Neural cell (in vitro differentiated cells): ENCODE measurements around the gene PACS2. TPM values are rescaled to one million over a fixed set of nuclear protein-coding genes. Genes with fewer than 3 reads are reported as not detected.
"Not testable (repeated sequence)": the region's sequence is repeated elsewhere in the genome, so short reads cannot be mapped to it uniquely, and the experiment has no call there.

Experiments
- H2AFZ ChIP-seq: fragments of 200-600, 300-800 bp; sonication (generic), shearing (Covaris generic); 2 replicates; pipeline ENCODE4 v1.6.0; 2014; ENCODE audit warnings: low read depth, mild to moderate bottlenecking, antibody characterized with exemption, low read length, moderate library complexity
- H3F3A ChIP-seq: fragments of 200-600 bp; shearing (Covaris generic); 2 replicates; pipeline ENCODE4 v1.6.1; 2016; ENCODE audit warnings: mild to moderate bottlenecking, moderate library complexity, mixed read lengths, antibody characterized with exemption, low read length; ENCODE audit not compliant: insufficient read depth, poor library complexity, severe bottlenecking
- H3K27ac ChIP-seq: fragments of 200-600, 300-800 bp; sonication (generic), shearing (Covaris generic); 2 replicates; pipeline ENCODE4 v1.5.1; 2014; ENCODE audit warnings: mild to moderate bottlenecking, low read length, moderate library complexity
- H3K27me3 ChIP-seq: fragments of 300-800, 200-600 bp; sonication (generic), shearing (Covaris generic); 2 replicates; pipeline ENCODE4 v1.6.0; 2014; ENCODE audit warnings: mild to moderate bottlenecking, low read depth, low read length, moderate library complexity; ENCODE audit not compliant: insufficient read depth
- H3K36me3 ChIP-seq: fragments of 300-800, 200-600 bp; sonication (generic), shearing (Covaris generic); 2 replicates; pipeline ENCODE4 v1.5.1; 2014; ENCODE audit warnings: mild to moderate bottlenecking, antibody characterized with exemption, low read length, moderate library complexity; ENCODE audit not compliant: insufficient read depth
- H3K4me2 ChIP-seq: fragments of 300-800, 200-600 bp; sonication (generic), shearing (Covaris generic); 2 replicates; pipeline ENCODE4 v1.6.0; 2014; ENCODE audit warnings: mild to moderate bottlenecking, low read length
- H3K4me3 ChIP-seq: fragments of 300-800, 200-600 bp; sonication (generic), shearing (Covaris generic); 2 replicates; pipeline ENCODE4 v1.5.1; 2014; ENCODE audit warnings: mild to moderate bottlenecking, low read length, moderate library complexity
- H3K79me2 ChIP-seq: fragments of 200-600 bp; shearing (Covaris generic); replicated peaks from 2 replicates; pipeline ENCODE4 v1.6.0; 2014; ENCODE audit warnings: mild to moderate bottlenecking, low read length, moderate library complexity; ENCODE audit not compliant: insufficient read depth
- H3K9ac ChIP-seq: fragments of 300-800, 200-600 bp; sonication (generic), shearing (Covaris generic); 2 replicates; pipeline ENCODE4 v1.6.1; 2016; ENCODE audit warnings: mild to moderate bottlenecking, low read length, mixed read lengths
- H3K9me2 ChIP-seq: fragments of 200-600 bp; shearing (Covaris generic); 2 replicates; pipeline ENCODE4 v1.6.1; 2016; ENCODE audit warnings: mild to moderate bottlenecking, low read length, mixed read lengths; ENCODE audit not compliant: insufficient read depth
- H3K9me3 ChIP-seq: fragments of 200-600, 300-800 bp; sonication (generic), shearing (Covaris generic); 2 replicates; pipeline ENCODE4 v1.6.1; 2016; ENCODE audit warnings: mild to moderate bottlenecking, mixed run types, low read length, moderate library complexity, mixed read lengths
- H4K20me1 ChIP-seq: fragments of 200-600 bp; shearing (Covaris generic); 2 replicates; pipeline ENCODE4 v1.6.1; 2016; ENCODE audit warnings: mild to moderate bottlenecking, mixed run types; ENCODE audit not compliant: insufficient read depth
- EP300 ChIP-seq: fragments of 450-650 bp; conservative IDR thresholded peaks from 2 replicates; pipeline ENCODE4 v1.6.1; 2014; ENCODE audit warnings: antibody characterized with exemption, mild to moderate bottlenecking, moderate library complexity; ENCODE audit not compliant: poor library complexity, severe bottlenecking
- EZH2 ChIP-seq: fragments of 200-600, 300-800 bp; shearing (Covaris generic), sonication (generic); IDR thresholded peaks from 2 replicates; pipeline ENCODE4 v1.6.1; 2014; ENCODE audit warnings: antibody characterized with exemption, low read length, borderline replicate concordance, mild to moderate bottlenecking; ENCODE audit not compliant: insufficient read depth, poor library complexity, severe bottlenecking
- MXI1 ChIP-seq: fragments of 450-650 bp; conservative IDR thresholded peaks from 2 replicates; pipeline ENCODE4 v1.6.1; 2014; ENCODE audit warnings: antibody characterized with exemption, mild to moderate bottlenecking; ENCODE audit not compliant: poor library complexity, severe bottlenecking
- POLR2AphosphoS5 ChIP-seq: IDR thresholded peaks from 2 replicates; pipeline ENCODE4 v1.6.1; 2012
- RAD21 ChIP-seq: fragments of 450-650 bp; conservative IDR thresholded peaks from 2 replicates; pipeline ENCODE4 v1.6.1; 2014; ENCODE audit warnings: antibody characterized with exemption, mild to moderate bottlenecking, moderate library complexity
- SMC3 ChIP-seq: fragments of 450-650 bp; conservative IDR thresholded peaks from 2 replicates; pipeline ENCODE4 v1.6.1; 2014; ENCODE audit warnings: antibody characterized with exemption, mild to moderate bottlenecking, moderate library complexity; ENCODE audit not compliant: poor library complexity
- TAF1 ChIP-seq: IDR thresholded peaks from 2 replicates; pipeline ENCODE4 v1.6.1; 2012; ENCODE audit warnings: low read depth
- polyA plus RNA-seq: library from polyadenylated mRNA; depleted of rRNA; stranded (reverse); fragments of >200 nt; gene quantifications from 2 replicates; pipeline ENCODE4 v1.2.3, GENCODE V29; 2014
- TF ChIP-seq, protein P1 (sequence below): fragments of 450-650 bp; IDR thresholded peaks from 2 replicates; pipeline ENCODE4 v1.5.1; 2014; ENCODE audit warnings: antibody characterized with exemption, mild to moderate bottlenecking, moderate library complexity; ENCODE audit not compliant: poor library complexity, severe bottlenecking
- TF ChIP-seq, protein P2 (sequence below): IDR thresholded peaks from 2 replicates; pipeline ENCODE4 v1.6.1; 2012; ENCODE audit warnings: borderline replicate concordance

PACS2 gene
- polyA plus RNA-seq, 1 donor from 2014 or later, result 77.7 TPM

GRCh38 chr14:105334383-105335230, 20.1 kb downstream of the PACS2 start:
- no peak overlapping the region for H2AFZ ChIP-seq
- H3K9ac ChIP-seq, result no peak overlapping the region
- no peaks in the 10 kb centered on the region for H3K36me3 ChIP-seq
- H3F3A ChIP-seq, result no peaks in the 10 kb centered on the region
- no peak overlapping the region for H3K27ac ChIP-seq
- no peaks in the 10 kb centered on the region for H3K9me2 ChIP-seq
- no peaks in the 10 kb centered on the region for H3K9me3 ChIP-seq
- no peak overlapping the region for H3K4me3 ChIP-seq
- peaks cover 20% of the 10 kb centered on the region for H3K79me2 ChIP-seq
- no peak overlapping the region for H3K4me2 ChIP-seq
- TF ChIP-seq, protein P1, sequence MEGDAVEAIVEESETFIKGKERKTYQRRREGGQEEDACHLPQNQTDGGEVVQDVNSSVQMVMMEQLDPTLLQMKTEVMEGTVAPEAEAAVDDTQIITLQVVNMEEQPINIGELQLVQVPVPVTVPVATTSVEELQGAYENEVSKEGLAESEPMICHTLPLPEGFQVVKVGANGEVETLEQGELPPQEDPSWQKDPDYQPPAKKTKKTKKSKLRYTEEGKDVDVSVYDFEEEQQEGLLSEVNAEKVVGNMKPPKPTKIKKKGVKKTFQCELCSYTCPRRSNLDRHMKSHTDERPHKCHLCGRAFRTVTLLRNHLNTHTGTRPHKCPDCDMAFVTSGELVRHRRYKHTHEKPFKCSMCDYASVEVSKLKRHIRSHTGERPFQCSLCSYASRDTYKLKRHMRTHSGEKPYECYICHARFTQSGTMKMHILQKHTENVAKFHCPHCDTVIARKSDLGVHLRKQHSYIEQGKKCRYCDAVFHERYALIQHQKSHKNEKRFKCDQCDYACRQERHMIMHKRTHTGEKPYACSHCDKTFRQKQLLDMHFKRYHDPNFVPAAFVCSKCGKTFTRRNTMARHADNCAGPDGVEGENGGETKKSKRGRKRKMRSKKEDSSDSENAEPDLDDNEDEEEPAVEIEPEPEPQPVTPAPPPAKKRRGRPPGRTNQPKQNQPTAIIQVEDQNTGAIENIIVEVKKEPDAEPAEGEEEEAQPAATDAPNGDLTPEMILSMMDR, result no peak
- no peaks in the 10 kb centered on the region for H3K27me3 ChIP-seq
- H4K20me1 ChIP-seq, result peaks cover 18% of the 10 kb centered on the region

DNA sequence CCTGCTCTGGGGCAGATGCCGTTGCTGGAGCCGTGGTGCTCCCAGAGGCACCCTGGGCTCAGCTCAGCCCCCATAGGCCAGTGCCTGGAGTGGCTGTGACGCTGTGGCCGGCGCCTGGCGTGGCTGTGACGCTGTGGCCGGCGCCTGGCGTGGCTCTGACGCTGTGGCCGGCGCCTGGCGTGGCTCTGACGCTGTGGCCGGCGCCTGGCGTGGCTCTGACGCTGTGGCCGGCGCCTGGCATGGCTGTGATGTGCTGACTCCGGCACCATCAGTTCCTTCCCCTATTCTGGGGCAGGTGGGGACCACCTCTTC, 20.6 kb downstream of the PACS2 start:
- peaks cover 18% of the 10 kb centered on the region for H3K79me2 ChIP-seq
- not testable (repeated sequence) for H3K9me2 ChIP-seq, H3K9ac ChIP-seq, H3K4me3 ChIP-seq, H3K27me3 ChIP-seq, H3K27ac ChIP-seq, H3K36me3 ChIP-seq, H3K4me2 ChIP-seq, H3K9me3 ChIP-seq, H3F3A ChIP-seq, H2AFZ ChIP-seq
- H4K20me1 ChIP-seq, result peaks cover 18% of the 10 kb centered on the region

DNA sequence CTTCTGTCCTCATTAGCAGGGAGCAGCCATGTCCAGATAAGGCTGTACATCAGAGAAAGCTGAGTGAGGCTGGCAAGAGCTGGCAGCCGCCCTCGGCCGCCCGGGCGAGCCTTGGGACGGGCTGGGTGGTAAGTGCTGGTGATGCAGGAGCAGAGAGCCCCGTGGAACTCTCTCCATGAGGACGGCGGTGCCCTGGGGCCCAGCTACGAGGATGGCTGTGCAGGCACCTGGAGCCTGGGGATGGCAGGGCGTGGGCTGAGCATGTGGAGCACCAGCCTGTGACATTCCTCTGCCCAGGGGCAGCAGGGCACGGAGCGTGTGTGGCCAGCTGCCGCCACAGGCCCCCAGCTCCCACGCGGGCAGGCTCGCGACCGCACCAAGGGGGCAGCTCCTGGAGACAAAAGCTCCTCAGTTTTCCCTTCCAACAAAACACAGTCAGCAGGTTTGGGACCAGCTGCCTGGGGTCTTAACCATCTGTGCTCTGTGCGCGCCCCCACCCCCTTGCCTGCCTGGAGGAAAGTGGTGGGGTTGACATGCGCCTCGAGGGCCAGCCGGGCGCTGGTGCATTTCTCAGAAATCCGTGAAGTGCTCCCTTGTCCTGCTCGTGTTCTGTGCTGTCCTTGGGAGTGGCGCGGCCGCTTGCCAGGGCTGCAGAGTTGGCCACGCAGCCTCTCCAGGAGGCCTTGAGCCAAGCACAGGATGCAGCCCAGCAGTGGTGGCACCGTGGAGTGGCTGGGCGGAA, 21.4 kb downstream of the PACS2 start:
- H4K20me1 ChIP-seq, result peaks cover 18% of the 10 kb centered on the region
- TF ChIP-seq RAD21 (no peak), EP300 (no peak), POLR2AphosphoS5 (no peak), EZH2 (no peak), MXI1 (no peak), SMC3 (no peak), TAF1 (no peak)
- TF ChIP-seq, protein P1, result no peak
- TF ChIP-seq, protein P2, sequence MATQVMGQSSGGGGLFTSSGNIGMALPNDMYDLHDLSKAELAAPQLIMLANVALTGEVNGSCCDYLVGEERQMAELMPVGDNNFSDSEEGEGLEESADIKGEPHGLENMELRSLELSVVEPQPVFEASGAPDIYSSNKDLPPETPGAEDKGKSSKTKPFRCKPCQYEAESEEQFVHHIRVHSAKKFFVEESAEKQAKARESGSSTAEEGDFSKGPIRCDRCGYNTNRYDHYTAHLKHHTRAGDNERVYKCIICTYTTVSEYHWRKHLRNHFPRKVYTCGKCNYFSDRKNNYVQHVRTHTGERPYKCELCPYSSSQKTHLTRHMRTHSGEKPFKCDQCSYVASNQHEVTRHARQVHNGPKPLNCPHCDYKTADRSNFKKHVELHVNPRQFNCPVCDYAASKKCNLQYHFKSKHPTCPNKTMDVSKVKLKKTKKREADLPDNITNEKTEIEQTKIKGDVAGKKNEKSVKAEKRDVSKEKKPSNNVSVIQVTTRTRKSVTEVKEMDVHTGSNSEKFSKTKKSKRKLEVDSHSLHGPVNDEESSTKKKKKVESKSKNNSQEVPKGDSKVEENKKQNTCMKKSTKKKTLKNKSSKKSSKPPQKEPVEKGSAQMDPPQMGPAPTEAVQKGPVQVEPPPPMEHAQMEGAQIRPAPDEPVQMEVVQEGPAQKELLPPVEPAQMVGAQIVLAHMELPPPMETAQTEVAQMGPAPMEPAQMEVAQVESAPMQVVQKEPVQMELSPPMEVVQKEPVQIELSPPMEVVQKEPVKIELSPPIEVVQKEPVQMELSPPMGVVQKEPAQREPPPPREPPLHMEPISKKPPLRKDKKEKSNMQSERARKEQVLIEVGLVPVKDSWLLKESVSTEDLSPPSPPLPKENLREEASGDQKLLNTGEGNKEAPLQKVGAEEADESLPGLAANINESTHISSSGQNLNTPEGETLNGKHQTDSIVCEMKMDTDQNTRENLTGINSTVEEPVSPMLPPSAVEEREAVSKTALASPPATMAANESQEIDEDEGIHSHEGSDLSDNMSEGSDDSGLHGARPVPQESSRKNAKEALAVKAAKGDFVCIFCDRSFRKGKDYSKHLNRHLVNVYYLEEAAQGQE, result no peak
- H3K79me2 ChIP-seq, result peaks cover 12% of the 10 kb centered on the region
- H3K4me2 ChIP-seq, result no peak overlapping the region
- no peaks in the 10 kb centered on the region for H3K36me3 ChIP-seq
- no peaks in the 10 kb centered on the region for H3K9me2 ChIP-seq
- H3K27ac ChIP-seq, result no peak overlapping the region
- no peak overlapping the region for H2AFZ ChIP-seq
- no peaks in the 10 kb centered on the region for H3F3A ChIP-seq
- no peaks in the 10 kb centered on the region for H3K27me3 ChIP-seq
- H3K9ac ChIP-seq, result no peak overlapping the region
- H3K9me3 ChIP-seq, result no peaks in the 10 kb centered on the region
- H3K4me3 ChIP-seq, result no peak overlapping the region
